ENCODE data around the gene FLYWCH2. TPM values are rescaled to one million over a fixed set of nuclear protein-coding genes. Genes with fewer than 3 reads are reported as not detected.

FLYWCH2 gene
- total and polyA plus RNA-seq, 12 donors = 18.1 to 65.7 (median 22.3) TPM

DNA sequence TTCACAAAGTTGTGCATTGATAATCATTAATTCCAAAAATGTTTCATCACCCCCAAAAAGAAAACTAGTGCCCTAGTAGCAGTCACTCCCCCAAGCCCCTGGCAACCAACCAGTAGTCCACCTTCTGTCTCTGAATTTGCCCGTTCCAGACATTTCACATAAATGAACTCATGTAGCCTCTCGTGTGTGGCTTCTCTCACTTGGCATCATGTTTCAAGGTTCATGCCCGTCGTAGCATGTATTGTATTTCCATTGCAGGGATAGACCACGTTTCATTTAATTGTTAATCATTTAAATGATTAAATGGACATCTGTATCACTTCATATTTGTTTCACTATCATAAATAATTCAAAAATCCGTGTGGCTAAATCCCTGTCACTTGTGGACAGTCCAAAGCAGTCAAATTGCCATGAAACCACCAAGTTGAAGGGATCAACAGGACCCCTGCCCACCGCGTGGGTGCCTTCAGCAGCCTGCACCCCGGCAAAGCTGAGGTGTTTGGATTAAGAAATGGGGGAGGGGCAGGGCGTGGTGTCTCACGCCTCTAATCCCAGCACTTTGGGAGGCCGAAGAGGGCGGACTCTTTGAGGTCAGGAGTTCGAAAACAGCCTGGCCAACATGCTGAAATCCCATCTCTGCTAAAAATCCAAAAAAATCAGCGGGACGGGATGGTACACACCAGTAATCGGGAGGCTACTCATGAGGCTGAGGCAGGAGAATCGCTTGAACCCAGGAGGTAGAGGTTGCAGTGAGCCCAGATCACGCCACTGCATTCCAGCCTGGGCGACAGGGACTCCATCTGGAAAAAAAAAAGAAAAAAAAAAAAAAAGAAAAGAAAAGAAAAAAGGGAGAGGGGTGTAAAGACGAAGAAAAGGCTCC is 8.7 kb upstream of the FLYWCH2 start:
- ATAC-seq (peak in 2 of 8 donors; percentile 19 to 56), DNase-seq (no peak)
- Histone ChIP-seq H3K4me1 (peaks cover 0 to 10% (median 0%) of the 10 kb centered on the region in 9 donors), H3K27ac (no peak overlapping the region), H3K4me3 (no peak overlapping the region), H3K27me3 (no peaks in the 10 kb centered on the region), H3K36me3 (no peaks in the 10 kb centered on the region), H3K9me3 (no peaks in the 10 kb centered on the region)
- TF ChIP-seq, protein P1, sequence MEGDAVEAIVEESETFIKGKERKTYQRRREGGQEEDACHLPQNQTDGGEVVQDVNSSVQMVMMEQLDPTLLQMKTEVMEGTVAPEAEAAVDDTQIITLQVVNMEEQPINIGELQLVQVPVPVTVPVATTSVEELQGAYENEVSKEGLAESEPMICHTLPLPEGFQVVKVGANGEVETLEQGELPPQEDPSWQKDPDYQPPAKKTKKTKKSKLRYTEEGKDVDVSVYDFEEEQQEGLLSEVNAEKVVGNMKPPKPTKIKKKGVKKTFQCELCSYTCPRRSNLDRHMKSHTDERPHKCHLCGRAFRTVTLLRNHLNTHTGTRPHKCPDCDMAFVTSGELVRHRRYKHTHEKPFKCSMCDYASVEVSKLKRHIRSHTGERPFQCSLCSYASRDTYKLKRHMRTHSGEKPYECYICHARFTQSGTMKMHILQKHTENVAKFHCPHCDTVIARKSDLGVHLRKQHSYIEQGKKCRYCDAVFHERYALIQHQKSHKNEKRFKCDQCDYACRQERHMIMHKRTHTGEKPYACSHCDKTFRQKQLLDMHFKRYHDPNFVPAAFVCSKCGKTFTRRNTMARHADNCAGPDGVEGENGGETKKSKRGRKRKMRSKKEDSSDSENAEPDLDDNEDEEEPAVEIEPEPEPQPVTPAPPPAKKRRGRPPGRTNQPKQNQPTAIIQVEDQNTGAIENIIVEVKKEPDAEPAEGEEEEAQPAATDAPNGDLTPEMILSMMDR (IDR thresholded peaks at IDR 0.05) = no peak
- intact Hi-C loops (cut with DNase I) = loop anchor here in 7 of 10 donors (2.0 to 5.0 kb wide), 6 partner anchors 31 to 53 kb away; partner anchors contain the start of gene FLYWCH1 (in 1 of the 7)
- WGBS, 2 donors = 59 to 60% methylated on average over 21 of the region's 21 CpGs

DNA sequence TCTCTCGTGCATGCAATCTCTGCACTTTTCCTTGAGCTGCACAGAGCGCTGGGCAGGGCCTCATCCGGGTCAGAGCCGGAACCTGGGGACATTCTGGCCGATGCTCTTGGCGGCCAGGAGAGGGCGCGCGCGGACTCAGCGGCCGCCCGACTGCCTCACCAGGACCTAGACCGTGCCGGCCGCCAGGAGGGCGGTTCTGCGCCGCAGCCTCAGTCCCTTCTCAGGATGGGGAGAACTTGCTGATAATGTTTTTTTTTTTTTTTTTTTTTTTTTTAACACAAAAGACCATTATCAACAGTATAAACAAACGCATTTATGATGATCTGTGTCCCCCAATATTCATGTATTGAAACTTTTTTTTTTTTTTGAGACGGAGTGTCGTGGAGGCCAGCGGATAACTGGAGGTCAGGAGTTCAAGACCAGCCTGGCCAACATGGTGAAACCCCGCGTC is 8.1 kb upstream of the FLYWCH2 start:
- TF ChIP-seq, protein P1 (IDR thresholded peaks at IDR 0.05) = peak; percentile 91 to 96 (median 94)
- H3K27me3 ChIP-seq = no peaks in the 10 kb centered on the region
- intact Hi-C loops (cut with DNase I) = loop anchor here in 7 of 10 donors (2.0 to 5.0 kb wide), 6 partner anchors 30 to 52 kb away; partner anchors contain the start of gene FLYWCH1 (in 1 of the 7)
- ATAC-seq = peak; percentile 97 to 99 (median 98)
- H3K4me1 ChIP-seq = peaks cover 0 to 10% (median 0%) of the 10 kb centered on the region in 9 donors
- no peak overlapping the region for H3K27ac ChIP-seq
- 13% methylated on average over 25 of the region's 25 CpGs for WGBS, 2 donors
- no peak overlapping the region for H3K4me3 ChIP-seq
- peak; percentile 75 to 83 for DNase-seq
- no peaks in the 10 kb centered on the region for H3K9me3 ChIP-seq
- H3K36me3 ChIP-seq = no peaks in the 10 kb centered on the region

DNA sequence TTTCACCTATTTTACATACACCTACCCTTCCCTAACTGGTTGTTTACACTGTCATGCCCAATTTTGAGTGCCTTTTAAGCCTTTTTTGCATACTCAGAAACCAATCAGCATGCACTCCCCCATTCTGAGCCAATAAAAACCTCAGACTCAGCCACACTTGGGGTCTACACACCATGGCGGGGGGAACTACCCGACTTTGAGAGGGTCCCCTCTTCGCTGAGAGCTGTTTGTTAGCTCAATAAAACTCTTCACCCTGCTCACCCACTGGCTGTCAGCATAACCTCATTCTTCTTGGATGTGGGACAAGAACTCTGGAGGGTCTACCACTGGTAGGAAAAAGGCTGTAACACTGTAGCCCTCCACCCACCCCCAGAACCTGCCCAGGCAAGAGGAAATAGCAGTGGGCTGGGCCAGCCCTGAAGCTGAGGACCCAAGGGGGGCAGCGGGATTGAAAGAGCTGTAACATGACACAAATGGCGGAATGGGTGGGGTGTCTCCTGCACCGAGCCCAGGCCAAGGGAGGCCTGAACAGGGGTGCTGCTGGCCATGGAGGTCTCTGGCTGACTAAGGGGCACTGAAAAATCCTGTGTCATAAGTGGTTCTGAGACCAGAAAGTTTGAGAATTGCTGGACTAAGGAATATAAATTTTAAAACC is 3.0 kb upstream of the FLYWCH2 start:
- peaks cover 3 to 21% (median 12%) of the 10 kb centered on the region in 9 donors for H3K4me1 ChIP-seq
- no peaks in the 10 kb centered on the region for H3K36me3 ChIP-seq
- TF ChIP-seq, protein P1 (IDR thresholded peaks at IDR 0.05) = no peak
- H3K4me3 ChIP-seq = no peak overlapping the region
- H3K27me3 ChIP-seq = no peaks in the 10 kb centered on the region
- DNase-seq (no peak), ATAC-seq (no peak)
- WGBS, 2 donors = 88 to 92% methylated on average over 6 of the region's 6 CpGs
- no peak overlapping the region for H3K27ac ChIP-seq
- intact Hi-C loops (cut with DNase I) = no loop called here
- H3K9me3 ChIP-seq = no peaks in the 10 kb centered on the region
